GM23338 (cell line): Measurements from ENCODE around the gene SRPK2. TPM values are rescaled to one million over a fixed set of nuclear protein-coding genes. Genes with fewer than 3 reads are reported as not detected.

Experiments used
- ATAC-seq: fragments of 200-7000 bp; cut with Tn5 transposase; 3 replicates; pipeline ENCODE4 v1.9.1; 2020
- DNase-seq: peaks from one replicate; pipeline ENCODE4 v3.0.0-alpha.2; 2015; ENCODE audit warnings: low spot score
- H2AFZ ChIP-seq: fragments of 200-600 bp; sonication (generic); 2 replicates; pipeline ENCODE4 v1.8.0; 2016; ENCODE audit warnings: antibody characterized with exemption, mild to moderate bottlenecking, moderate library complexity
- H3F3A ChIP-seq: fragments of 200-600 bp; sonication (generic); replicated peaks from 2 replicates; pipeline ENCODE4 v1.8.0; 2017; ENCODE audit warnings: antibody characterized with exemption, mixed run types, low read depth
- H3K27ac ChIP-seq: fragments of 200-600 bp; sonication (generic); 2 replicates; pipeline ENCODE4 v1.6.1; 2016; ENCODE audit warnings: low read depth
- H3K27me3 ChIP-seq: fragments of 200-600 bp; sonication (generic); 2 replicates; pipeline ENCODE4 v1.8.0; 2016; ENCODE audit warnings: mild to moderate bottlenecking, mixed run types, moderate library complexity; ENCODE audit not compliant: insufficient read depth
- H3K36me3 ChIP-seq: fragments of 200-600 bp; sonication (generic); 2 replicates; pipeline ENCODE4 v1.8.0; 2016; ENCODE audit warnings: mild to moderate bottlenecking; ENCODE audit not compliant: insufficient read depth
- H3K4me1 ChIP-seq: fragments of 200-600 bp; sonication (generic); 2 replicates; pipeline ENCODE4 v1.8.0; 2016; ENCODE audit warnings: mild to moderate bottlenecking, moderate library complexity; ENCODE audit not compliant: insufficient read depth
- H3K4me2 ChIP-seq: fragments of 200-600 bp; sonication (generic); 2 replicates; pipeline ENCODE4 v1.7.1; 2017; ENCODE audit warnings: mixed run types
- H3K4me3 ChIP-seq: fragments of 200-600 bp; sonication (generic); 2 replicates; pipeline ENCODE4 v1.6.1; 2016; ENCODE audit warnings: mixed run types
- H3K79me2 ChIP-seq: fragments of 200-600 bp; sonication (generic); replicated peaks from 2 replicates; pipeline ENCODE4 v1.8.0; 2017; ENCODE audit warnings: mild to moderate bottlenecking; ENCODE audit not compliant: insufficient read depth
- H3K9me2 ChIP-seq: fragments of 200-600 bp; sonication (generic); 2 replicates; pipeline ENCODE4 v1.8.0; 2017; ENCODE audit not compliant: insufficient read depth
- H4K20me1 ChIP-seq: fragments of 200-600 bp; sonication (generic); replicated peaks from 2 replicates; pipeline ENCODE4 v1.8.0; 2017; ENCODE audit warnings: mild to moderate bottlenecking; ENCODE audit not compliant: insufficient read depth
- H3K27ac Mint-ChIP-seq: 2 replicates; pipeline ENCODE4 v1.8.0; 2020; ENCODE audit warnings: inconsistent platforms, mild to moderate bottlenecking, moderate library complexity, mixed read lengths
- H3K27me3 Mint-ChIP-seq: 3 replicates; pipeline ENCODE4 v1.8.0; 2022; ENCODE audit warnings: low read depth, mild to moderate bottlenecking, moderate library complexity, mixed read lengths, inconsistent platforms; ENCODE audit not compliant: insufficient read depth, poor library complexity
- H3K36me3 Mint-ChIP-seq: 3 replicates; pipeline ENCODE4 v1.8.0; 2021; ENCODE audit warnings: low read depth, mild to moderate bottlenecking, inconsistent platforms, moderate library complexity, mixed read lengths
- H3K4me1 Mint-ChIP-seq: 3 replicates; pipeline ENCODE4 v1.8.0; 2020; ENCODE audit warnings: mild to moderate bottlenecking, inconsistent platforms, mixed read lengths
- H3K4me3 Mint-ChIP-seq: 3 replicates; pipeline ENCODE4 v1.8.0; 2021; ENCODE audit warnings: moderate library complexity, mild to moderate bottlenecking, inconsistent platforms, mixed read lengths
- H3K9me3 Mint-ChIP-seq: 3 replicates; pipeline ENCODE4 v1.8.0; 2020; ENCODE audit warnings: moderate library complexity, mild to moderate bottlenecking, inconsistent platforms, mixed read lengths
- CREB1 ChIP-seq: fragments of 250-450 bp; sonication (Bioruptor Pico); IDR thresholded peaks from 2 replicates; pipeline ENCODE4 v1.5.0; 2020; ENCODE audit warnings: low read depth, mild to moderate bottlenecking, moderate library complexity
- CTCF ChIP-seq, 2 experiments: fragments of 200-600 bp in 1 of 2; sonication (generic) in 1 of 2; conservative IDR thresholded peaks; 2 replicates each; pipeline versions ENCODE4 v1.5.1 to v1.6.1; 2016 to 2017; ENCODE audit warnings: antibody characterized with exemption in 2 of 2, low read depth in 2 of 2, mild to moderate bottlenecking in 2 of 2, moderate library complexity in 1 of 2
- ETS1 ChIP-seq: IDR thresholded peaks from 2 replicates; pipeline ENCODE4 v1.6.1; 2016; ENCODE audit warnings: antibody characterized with exemption
- EZH2 ChIP-seq: fragments of 200-600 bp; sonication (generic); IDR thresholded peaks from one replicate; pipeline ENCODE4 v1.8.0; 2017; ENCODE audit warnings: antibody characterized with exemption, mild to moderate bottlenecking, low read depth; ENCODE audit not compliant: unreplicated experiment
- EZH2phosphoT487 ChIP-seq: fragments of 200-600 bp; sonication (generic); IDR thresholded peaks from one replicate; pipeline ENCODE4 v1.8.1; 2018; ENCODE audit warnings: antibody characterized with exemption; ENCODE audit not compliant: unreplicated experiment
- JUNB ChIP-seq: IDR thresholded peaks from one replicate; pipeline ENCODE4 v1.6.1; 2016; ENCODE audit warnings: antibody characterized with exemption; ENCODE audit not compliant: unreplicated experiment
- NANOG ChIP-seq: IDR thresholded peaks from 2 replicates; pipeline ENCODE4 v1.6.1; 2016; ENCODE audit warnings: antibody characterized with exemption, borderline replicate concordance
- POLR2AphosphoS5 ChIP-seq: IDR thresholded peaks from 2 replicates; pipeline ENCODE4 v1.6.1; 2016; ENCODE audit warnings: antibody characterized with exemption, low read depth
- REST ChIP-seq: IDR thresholded peaks from one replicate; pipeline ENCODE4 v1.6.1; 2018; ENCODE audit warnings: antibody characterized with exemption; ENCODE audit not compliant: unreplicated experiment
- STAT1 ChIP-seq: IDR thresholded peaks from one replicate; pipeline ENCODE4 v1.6.1; 2016; ENCODE audit warnings: antibody characterized with exemption; ENCODE audit not compliant: unreplicated experiment
- ZNF114 ChIP-seq: fragments of 250-450 bp; sonication (Bioruptor Pico); IDR thresholded peaks from 2 replicates; pipeline ENCODE4 v1.5.0; 2020; ENCODE audit warnings: mild to moderate bottlenecking, moderate library complexity
- ZNF331 ChIP-seq: fragments of 250-450 bp; sonication (Bioruptor Pico); IDR thresholded peaks from 2 replicates; pipeline ENCODE4 v1.5.0; 2020; ENCODE audit warnings: low read depth, mild to moderate bottlenecking, moderate library complexity
- ZNF462 ChIP-seq: fragments of 250-450 bp; sonication (Bioruptor Pico); IDR thresholded peaks from 2 replicates; pipeline ENCODE4 v1.5.0; 2020; ENCODE audit warnings: mild to moderate bottlenecking, moderate library complexity
- polyA plus RNA-seq: library from polyadenylated mRNA; unstranded; fragments of >200 nt; fragmentation: Nextera tagmentation; extraction: Ambion mirVana; gene quantifications from 2 replicates; pipeline ENCODE4 v1.2.1, GENCODE V29; 2016
- total RNA-seq: library from RNA; depleted of rRNA; stranded (reverse); fragments of >200 nt; shearing (Covaris generic); gene quantifications from 2 replicates; pipeline ENCODE4 v1.2.3, GENCODE V29; 2014

Gene SRPK2
- total and polyA plus RNA-seq, 2 experiments from 2014 or later = 66.3 to 91.5 TPM

GRCh38 chr7:105216786-105217185 lies 171.9 kb downstream of the SRPK2 start:
- no peaks in the 10 kb centered on the region for H3K9me2 ChIP-seq
- TF ChIP-seq EZH2phosphoT487 (no peak), CREB1 (no peak), STAT1 (no peak), EZH2 (no peak), CTCF (conservative IDR thresholded peaks at IDR 0.05; ENCODE audit: low read depth in 2 of 2) (no peak), REST (no peak), ETS1 (no peak), POLR2AphosphoS5 (no peak), NANOG (no peak), ZNF462 (CRISPR knock-in tag) (no peak), JUNB (no peak), ZNF114 (CRISPR knock-in tag) (no peak), ZNF331 (CRISPR knock-in tag) (no peak)
- no peaks in the 10 kb centered on the region for H3K36me3 ChIP-seq
- H3K4me2 ChIP-seq = no peak overlapping the region
- H3K4me3 Mint-ChIP-seq = no peak overlapping the region
- 0 out of 2 replicates have a peak, but pooled peaks cover 5% of the 10 kb centered on the region for H3K4me1 ChIP-seq
- no peak overlapping the region for H3K27ac Mint-ChIP-seq
- H2AFZ ChIP-seq = no peak overlapping the region
- peaks cover 93% of the 10 kb centered on the region for H3K79me2 ChIP-seq
- H3K27ac ChIP-seq = no peak overlapping the region
- peaks cover 12% of the 10 kb centered on the region for H3K4me1 Mint-ChIP-seq
- H3K36me3 Mint-ChIP-seq = no peaks in the 10 kb centered on the region
- H3K4me3 ChIP-seq = no peak overlapping the region
- ATAC-seq (no peak), DNase-seq (no peak)
- H3K27me3 Mint-ChIP-seq = no peaks in the 10 kb centered on the region
- H3K9me3 Mint-ChIP-seq = no peaks in the 10 kb centered on the region
- H3K27me3 ChIP-seq = no peaks in the 10 kb centered on the region
- no peaks in the 10 kb centered on the region for H3F3A ChIP-seq
- peaks cover 16% of the 10 kb centered on the region; the same call in 1 of the 2 replicates for H4K20me1 ChIP-seq
